GM12878 (cell line): ENCODE measurements around the gene C1R.

Experiments
- BCL11A ChIP-seq: IDR thresholded peaks from 2 replicates; pipeline ENCODE4 v1.6.1; 2011; ENCODE audit warnings: low read depth, low read length
- BCLAF1 ChIP-seq: fragments of 450-650 bp; IDR thresholded peaks from 2 replicates; pipeline ENCODE4 v1.6.1; 2017; ENCODE audit warnings: antibody characterized with exemption, mild to moderate bottlenecking, moderate library complexity
- CEBPB ChIP-seq, 2 experiments: fragments of 150-350 bp in 1 of 2; IDR thresholded peaks; 2 replicates each; pipeline ENCODE4 v1.6.1; 2012 to 2014; ENCODE audit warnings: low read depth in 2 of 2, low read length in 2 of 2, borderline replicate concordance in 1 of 2, inconsistent platforms in 1 of 2
- CTCF ChIP-seq, 3 experiments: IDR thresholded peaks in 2 of 3; conservative IDR thresholded peaks in 1 of 3; 2 replicates each; pipeline ENCODE4 v1.5.1; 2011; ENCODE audit warnings: low read depth in 3 of 3, low read length in 3 of 3, mild to moderate bottlenecking in 3 of 3, control low read depth in 2 of 3, moderate library complexity in 2 of 3, inconsistent platforms in 1 of 3, mixed read lengths in 1 of 3; ENCODE audit not compliant: control insufficient read depth in 2 of 3, insufficient read depth in 1 of 3; ENCODE audit errors: extremely low read depth in 1 of 3
- E2F8 ChIP-seq: fragments of 450-650 bp; IDR thresholded peaks from 2 replicates; pipeline ENCODE4 v1.6.1; 2018; ENCODE audit warnings: mild to moderate bottlenecking, low read depth, moderate library complexity; ENCODE audit not compliant: partially characterized antibody
- EP300 ChIP-seq, 2 experiments: fragments of 150-350 bp in 1 of 2; IDR thresholded peaks; 2 replicates each; pipeline ENCODE4 v1.6.1; 2011 to 2012; ENCODE audit warnings: low read depth in 2 of 2, low read length in 2 of 2, borderline replicate concordance in 1 of 2, improper control_type of control experiment in 1 of 2, inconsistent platforms in 1 of 2; ENCODE audit not compliant: control insufficient read depth in 1 of 2
- GABPA ChIP-seq: IDR thresholded peaks from 2 replicates; pipeline ENCODE4 v1.6.1; 2014; ENCODE audit warnings: antibody characterized with exemption, low read depth, mild to moderate bottlenecking, inconsistent platforms
- MAX ChIP-seq: IDR thresholded peaks from 2 replicates; pipeline ENCODE4 v1.6.1; 2012; ENCODE audit warnings: low read depth, low read length, improper control_type of control experiment
- MXI1 ChIP-seq: fragments of 150-350 bp; IDR thresholded peaks from 2 replicates; pipeline ENCODE4 v1.6.1; 2011; ENCODE audit warnings: low read depth, mild to moderate bottlenecking, inconsistent platforms, low read length, improper control_type of control experiment
- POLR2A ChIP-seq: IDR thresholded peaks from 2 replicates; pipeline ENCODE4 v1.6.1; 2011; ENCODE audit warnings: low read depth, mild to moderate bottlenecking, low read length
- RCOR1 ChIP-seq: conservative IDR thresholded peaks from 2 replicates; pipeline ENCODE4 v1.6.1; 2012; ENCODE audit warnings: low read depth, low read length, improper control_type of control experiment
- RFX5 ChIP-seq: IDR thresholded peaks from 2 replicates; pipeline ENCODE4 v1.6.1; 2011; ENCODE audit warnings: low read depth, low read length, improper control_type of control experiment
- SMAD1 ChIP-seq: fragments of 450-650 bp; IDR thresholded peaks from 2 replicates; pipeline ENCODE4 v1.6.1; 2018; ENCODE audit warnings: mild to moderate bottlenecking, low read depth; ENCODE audit not compliant: partially characterized antibody
- ZNF274 ChIP-seq: IDR thresholded peaks from one replicate; pipeline ENCODE4 v1.8.0; 2011; ENCODE audit not compliant: insufficient read length, insufficient read depth

GRCh38 chr12:7110661-7111060 is 18.4 kb upstream of the C1R start:
- TF ChIP-seq RCOR1, result no peak
- no peak for TF ChIP-seq CTCF (IDR thresholded peaks at IDR 0.05 in 2 of 3, conservative IDR thresholded peaks at IDR 0.05 in 1 of 3; ENCODE audit: control insufficient read depth in 2 of 3, extremely low read depth in 1 of 3, insufficient read depth in 1 of 3, low read depth in 3 of 3, low read length in 3 of 3)
- TF ChIP-seq MXI1, result no peak
- TF ChIP-seq MAX, result no peak
- no peak for TF ChIP-seq BCL11A
- TF ChIP-seq E2F8, result no peak
- TF ChIP-seq ZNF274, result no peak
- no peak for TF ChIP-seq EP300 (IDR thresholded peaks at IDR 0.05; ENCODE audit: borderline replicate concordance in 1 of 2, control insufficient read depth in 1 of 2, low read depth in 2 of 2, low read length in 2 of 2)
- TF ChIP-seq RFX5, result no peak
- TF ChIP-seq CEBPB (IDR thresholded peaks at IDR 0.05; ENCODE audit: borderline replicate concordance in 1 of 2, low read depth in 2 of 2, low read length in 2 of 2), result no peak
- no peak for TF ChIP-seq GABPA
- TF ChIP-seq SMAD1, result no peak
- TF ChIP-seq BCLAF1, result no peak
- TF ChIP-seq POLR2A, result no peak
